ENCODE results near the gene UBE2E1. TPM values are rescaled to one million over a fixed set of nuclear protein-coding genes. Genes with fewer than 3 reads are reported as not detected.

UBE2E1 gene
- total and polyA plus RNA-seq, 2 donors (not counting 1 experiment from before 2014, with no cell fraction given), result 129 to 174 TPM

- Histone ChIP-seq H3K27ac (ENCODE audit: insufficient read depth, low read length) (no peak overlapping the region), H3K79me2 (ENCODE audit: control insufficient read depth, insufficient read depth, low read length) (peaks cover 33% of the 10 kb centered on the region), H3K4me3 (replicated peaks in 1 of 4; ENCODE audit: control extremely low read depth in 1 of 4, insufficient read depth in 1 of 4, low read depth in 3 of 4, low read length in 4 of 4) (peak overlapping the region in 2 of 4 experiments; percentile 83), H3K4me1 (ENCODE audit: control insufficient read depth, extremely low read depth, insufficient read depth, low read length) (peaks cover 5% of the 10 kb centered on the region), H3K9ac (ENCODE audit: insufficient read depth, low read length) (no peak overlapping the region), H4K20me1 (ENCODE audit: control insufficient read depth, extremely low read depth, insufficient read depth, low read length) (no peaks in the 10 kb centered on the region), H3K27me3 (ENCODE audit: control insufficient read depth, insufficient read depth, low read length) (no peaks in the 10 kb centered on the region), H3K4me2 (ENCODE audit: extremely low read depth, insufficient read depth, low read length) (peak overlapping the region; percentile 90), H3K36me3 (ENCODE audit: control insufficient read depth, insufficient read depth, low read length) (no peaks in the 10 kb centered on the region), H2AFZ (ENCODE audit: low read length) (no peak overlapping the region), H3K9me3 (ENCODE audit: control insufficient read depth, insufficient read depth, low read depth, low read length) (no peaks in the 10 kb centered on the region)
- TF ChIP-seq EZH2 (IDR thresholded peaks at IDR 0.05; ENCODE audit: low read length, missing control alignments), result no peak
- TF ChIP-seq CTCF (conservative IDR thresholded peaks at IDR 0.05 in 1 of 2, IDR thresholded peaks at IDR 0.05 in 1 of 2; ENCODE audit: low read depth in 1 of 2, low read length in 2 of 2), result no peak
- DNase-seq (ENCODE audit: low read depth in 2 of 2), result no peak
These were observed 2.8 kb downstream of the UBE2E1 start for GRCh38 chr3:23808525-23808924.

- Histone ChIP-seq H2AFZ (ENCODE audit: low read length) (no peak overlapping the region), H3K9me3 (ENCODE audit: control insufficient read depth, insufficient read depth, low read depth, low read length) (no peaks in the 10 kb centered on the region), H4K20me1 (ENCODE audit: control insufficient read depth, extremely low read depth, insufficient read depth, low read length) (no peaks in the 10 kb centered on the region), H3K27me3 (ENCODE audit: control insufficient read depth, insufficient read depth, low read length) (no peaks in the 10 kb centered on the region), H3K4me3 (replicated peaks in 1 of 4; ENCODE audit: control extremely low read depth in 1 of 4, insufficient read depth in 1 of 4, low read depth in 3 of 4, low read length in 4 of 4) (peak overlapping the region in 2 of 4 experiments; percentile 45 to 62), H3K4me1 (ENCODE audit: control insufficient read depth, extremely low read depth, insufficient read depth, low read length) (peaks cover 5% of the 10 kb centered on the region), H3K4me2 (ENCODE audit: extremely low read depth, insufficient read depth, low read length) (no peak overlapping the region), H3K36me3 (ENCODE audit: control insufficient read depth, insufficient read depth, low read length) (no peaks in the 10 kb centered on the region), H3K9ac (ENCODE audit: insufficient read depth, low read length) (no peak overlapping the region), H3K79me2 (ENCODE audit: control insufficient read depth, insufficient read depth, low read length) (peaks cover 39% of the 10 kb centered on the region), H3K27ac (ENCODE audit: insufficient read depth, low read length) (no peak overlapping the region)
- TF ChIP-seq EZH2 (IDR thresholded peaks at IDR 0.05; ENCODE audit: low read length, missing control alignments), result no peak
- no peak for TF ChIP-seq CTCF (conservative IDR thresholded peaks at IDR 0.05 in 1 of 2, IDR thresholded peaks at IDR 0.05 in 1 of 2; ENCODE audit: low read depth in 1 of 2, low read length in 2 of 2)
- DNase-seq (ENCODE audit: low read depth in 2 of 2), result no peak
These were observed 3.5 kb downstream of the UBE2E1 start for GRCh38 chr3:23809294-23809693.

GRCh38 chr3:23809840-23810342 lies 4.1 kb downstream of the UBE2E1 start:
- H3K4me2 ChIP-seq (ENCODE audit: extremely low read depth, insufficient read depth, low read length), result peak overlapping the region; percentile 89
- no peak for DNase-seq (ENCODE audit: low read depth in 2 of 2)
- H2AFZ ChIP-seq (ENCODE audit: low read length), result no peak overlapping the region
- peaks cover 5% of the 10 kb centered on the region for H3K4me1 ChIP-seq (ENCODE audit: control insufficient read depth, extremely low read depth, insufficient read depth, low read length)
- H3K27ac ChIP-seq (ENCODE audit: insufficient read depth, low read length), result peak overlapping the region; percentile 66
- no peak for TF ChIP-seq CTCF (conservative IDR thresholded peaks at IDR 0.05 in 1 of 2, IDR thresholded peaks at IDR 0.05 in 1 of 2; ENCODE audit: low read depth in 1 of 2, low read length in 2 of 2)
- TF ChIP-seq EZH2 (IDR thresholded peaks at IDR 0.05; ENCODE audit: low read length, missing control alignments), result no peak
- H4K20me1 ChIP-seq (ENCODE audit: control insufficient read depth, extremely low read depth, insufficient read depth, low read length), result no peaks in the 10 kb centered on the region
- no peaks in the 10 kb centered on the region for H3K27me3 ChIP-seq (ENCODE audit: control insufficient read depth, insufficient read depth, low read length)
- peaks cover 45% of the 10 kb centered on the region for H3K79me2 ChIP-seq (ENCODE audit: control insufficient read depth, insufficient read depth, low read length)
- peak overlapping the region; percentile 45 to 62 (median 56) for H3K4me3 ChIP-seq (replicated peaks in 1 of 4; ENCODE audit: control extremely low read depth in 1 of 4, insufficient read depth in 1 of 4, low read depth in 3 of 4, low read length in 4 of 4)
- no peaks in the 10 kb centered on the region for H3K36me3 ChIP-seq (ENCODE audit: control insufficient read depth, insufficient read depth, low read length)
- no peaks in the 10 kb centered on the region for H3K9me3 ChIP-seq (ENCODE audit: control insufficient read depth, insufficient read depth, low read depth, low read length)
- no peak overlapping the region for H3K9ac ChIP-seq (ENCODE audit: insufficient read depth, low read length)

All from fibroblast of lung (primary cell).